ENCODE results near the gene RUNX1.

Gene RUNX1

GRCh38 chr21:34886240-34887104 is 162.6 kb downstream of the RUNX1 start:
- ChIA-PET CTCF (interaction anchor here (0.6 to 1.8 kb wide), 6 partner anchors 9 to 1210 kb away, joined by 3 to 12 read pairs (median 4); no protein-coding TSS in a partner anchor), POLR2A (interaction anchor here (1.1 to 3.6 kb wide), 4 partner anchors 20 to 91 kb away, joined by 3 to 22 read pairs (median 3); no protein-coding TSS in a partner anchor)
- TF ChIP-seq BHLHE40 (IDR thresholded peaks at IDR 0.05; ENCODE audit: borderline replicate concordance) (no peak), LEF1 (IDR thresholded peaks at IDR 0.05; ENCODE audit: borderline replicate concordance) (no peak), HDGF (IDR thresholded peaks at IDR 0.05; ENCODE audit: borderline replicate concordance) (no peak), SUZ12 (IDR thresholded peaks at IDR 0.05) (no peak), ARNT (IDR thresholded peaks at IDR 0.05) (no peak), FOXK2 (IDR thresholded peaks at IDR 0.05) (no peak)
- no peak for DNase-seq (ENCODE audit: extremely low spot score)

- TF ChIP-seq LEF1 (IDR thresholded peaks at IDR 0.05; ENCODE audit: borderline replicate concordance) (no peak), FOXA1 (IDR thresholded peaks at IDR 0.05) (no peak), FOXM1 (IDR thresholded peaks at IDR 0.05; ENCODE audit: borderline replicate concordance) (no peak), FOXK2 (IDR thresholded peaks at IDR 0.05) (no peak), ZNF384 (IDR thresholded peaks at IDR 0.05) (no peak), SUZ12 (IDR thresholded peaks at IDR 0.05) (no peak)
- no peak for DNase-seq (ENCODE audit: extremely low spot score)
- POLR2A ChIA-PET = interaction anchor here (0.6 to 3.6 kb wide), 4 partner anchors 39 to 90 kb away, joined by 3 to 22 read pairs (median 3); no protein-coding TSS in a partner anchor
- CTCF ChIA-PET = interaction anchor here (0.6 to 1.1 kb wide), 5 partner anchors 8 to 1211 kb away, joined by 3 to 5 read pairs (median 4); no protein-coding TSS in a partner anchor
These were observed 163.4 kb downstream of the RUNX1 start for GRCh38 chr21:34885626-34886239.

- DNase-seq (ENCODE audit: extremely low spot score) = no peak
- POLR2A ChIA-PET = interaction anchor here (0.6 kb wide), 1 partner anchor 81 kb away, joined by 3 read pairs; no protein-coding TSS in a partner anchor
- CTCF ChIA-PET = interaction anchor here (1.0 to 1.1 kb wide), 3 partner anchors 8 to 1212 kb away, joined by 3 to 4 read pairs (median 4); no protein-coding TSS in a partner anchor
- TF ChIP-seq LEF1 (IDR thresholded peaks at IDR 0.05; ENCODE audit: borderline replicate concordance) = no peak
- TF ChIP-seq ARNT (IDR thresholded peaks at IDR 0.05) = no peak
- no peak for TF ChIP-seq HDGF (IDR thresholded peaks at IDR 0.05; ENCODE audit: borderline replicate concordance)
- no peak for TF ChIP-seq FOXM1 (IDR thresholded peaks at IDR 0.05; ENCODE audit: borderline replicate concordance)
- no peak for TF ChIP-seq L3MBTL2 (conservative IDR thresholded peaks at IDR 0.05)
- no peak for TF ChIP-seq NFRKB (IDR thresholded peaks at IDR 0.05)
- no peak for TF ChIP-seq CTBP1 (IDR thresholded peaks at IDR 0.05; ENCODE audit: borderline replicate concordance)
- TF ChIP-seq FOXK2 (IDR thresholded peaks at IDR 0.05) = no peak
- no peak for TF ChIP-seq FOXA1 (IDR thresholded peaks at IDR 0.05)
These were observed 164.0 kb downstream of the RUNX1 start for GRCh38 chr21:34885125-34885524.

- TF ChIP-seq PKNOX1 (IDR thresholded peaks at IDR 0.05) (no peak), FOXM1 (IDR thresholded peaks at IDR 0.05; ENCODE audit: borderline replicate concordance) (no peak), ELF4 (IDR thresholded peaks at IDR 0.05) (no peak)
- CTCF ChIA-PET = interaction anchor here (0.7 kb wide), 1 partner anchor 139 kb away, joined by 3 read pairs; no protein-coding TSS in a partner anchor
- POLR2A ChIA-PET = no interaction called here
These were observed 164.7 kb downstream of the RUNX1 start for GRCh38 chr21:34884346-34884929.

GRCh38 chr21:34883491-34884271 is 165.4 kb downstream of the RUNX1 start:
- ChIA-PET POLR2A (no interaction called here), CTCF (no interaction called here)

More at GRCh38 chr21:34884346-34884929, 164.7 kb downstream of the RUNX1 start:
- no peak for DNase-seq (ENCODE audit: extremely low spot score)

More at GRCh38 chr21:34883491-34884271, 165.4 kb downstream of the RUNX1 start:
- no peak for TF ChIP-seq CTBP1 (IDR thresholded peaks at IDR 0.05; ENCODE audit: borderline replicate concordance)
- no peak for TF ChIP-seq FOXM1 (IDR thresholded peaks at IDR 0.05; ENCODE audit: borderline replicate concordance)
- TF ChIP-seq SUZ12 (IDR thresholded peaks at IDR 0.05) = no peak
- TF ChIP-seq TARDBP (IDR thresholded peaks at IDR 0.05) = no peak
- no peak for TF ChIP-seq FOXA1 (IDR thresholded peaks at IDR 0.05)
- no peak for TF ChIP-seq LEF1 (IDR thresholded peaks at IDR 0.05; ENCODE audit: borderline replicate concordance)
- TF ChIP-seq NFRKB (IDR thresholded peaks at IDR 0.05) = no peak
- TF ChIP-seq PKNOX1 (IDR thresholded peaks at IDR 0.05) = no peak
- no peak for TF ChIP-seq ARNT (IDR thresholded peaks at IDR 0.05)
- no peak for TF ChIP-seq ELF4 (IDR thresholded peaks at IDR 0.05)
- TF ChIP-seq L3MBTL2 (conservative IDR thresholded peaks at IDR 0.05) = no peak
- no peak for TF ChIP-seq BHLHE40 (IDR thresholded peaks at IDR 0.05; ENCODE audit: borderline replicate concordance)
- TF ChIP-seq HDGF (IDR thresholded peaks at IDR 0.05; ENCODE audit: borderline replicate concordance) = no peak
- TF ChIP-seq ZNF384 (IDR thresholded peaks at IDR 0.05) = no peak
- no peak for TF ChIP-seq SP1 (IDR thresholded peaks at IDR 0.05)
- no peak for TF ChIP-seq FOXK2 (IDR thresholded peaks at IDR 0.05)
- DNase-seq (ENCODE audit: extremely low spot score) = no peak

Data from HEK293T (cell line).